Measurements from ENCODE around the gene DSTN. TPM values are rescaled to one million over a fixed set of nuclear protein-coding genes. Genes with fewer than 3 reads are reported as not detected.

The DSTN gene
- total and polyA plus RNA-seq, 2 of the 4 experiments (the other 2 are of a cell fraction): 221 to 269 TPM

DNA sequence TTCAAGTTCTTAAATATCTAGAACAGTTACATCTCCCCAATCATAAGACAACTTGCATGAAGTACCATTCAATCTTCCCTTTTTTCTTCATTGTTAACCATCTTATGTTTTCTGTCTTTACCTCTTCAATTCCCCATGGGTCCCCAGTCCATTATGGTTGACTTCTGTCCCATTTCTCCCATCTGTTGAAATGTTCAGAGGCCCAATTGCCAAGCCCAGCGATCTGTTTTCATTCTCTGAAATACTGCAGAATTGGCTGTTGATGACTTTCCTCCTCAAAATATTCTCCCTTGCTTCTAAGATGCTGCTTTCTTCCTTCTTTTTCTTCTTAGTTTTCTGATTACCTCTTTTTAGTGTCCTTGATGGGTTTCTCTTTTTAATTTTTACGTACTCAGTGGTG is 26.0 kb downstream of the DSTN start:
- POLR2A ChIA-PET (ENCODE audit: unreplicated experiment): no interaction called here
- no peak overlapping the region for H2AFZ ChIP-seq (replicated peaks; ENCODE audit: low read length, poor library complexity)
- peaks cover 11% of the 10 kb centered on the region for H3K36me3 ChIP-seq (ENCODE audit: control insufficient read depth, insufficient read depth, low read length)
- H3K4me2 ChIP-seq (ENCODE audit: low read depth, low read length): no peak overlapping the region
- BruUV-seq (replicated peaks): no TSS peak
- peaks cover 17% of the 10 kb centered on the region for H3K4me1 ChIP-seq (ENCODE audit: control insufficient read depth, insufficient read depth, low read length)
- no peak overlapping the region for H3K23ac ChIP-seq (ENCODE audit: low read depth, low read length)
- H2BK20ac ChIP-seq (ENCODE audit: low read depth, low read length): no peak overlapping the region
- H3K56ac ChIP-seq (ENCODE audit: extremely low read depth, insufficient read depth, low read length): no peak overlapping the region
- in situ Hi-C loops (cut with MboI; ENCODE audit: low sequenced_read_pairs) (no loop called here), dilution Hi-C loops (cut with HindIII; ENCODE audit: low sequenced_read_pairs, unreplicated experiment) (no loop called here), intact Hi-C loops (cut with micrococcal nuclease) (loop anchor here (2.0 kb wide), 1 partner anchor 23 kb away; no protein-coding TSS in a partner anchor)
- H3K27ac ChIP-seq (ENCODE audit: insufficient read depth, low read length): no peak overlapping the region
- H4K5ac ChIP-seq (ENCODE audit: low read depth, low read length): no peak overlapping the region
- H2BK120ac ChIP-seq (ENCODE audit: low read depth, low read length): no peak overlapping the region
- no peak overlapping the region for H2BK5ac ChIP-seq (ENCODE audit: low read depth, low read length, poor library complexity, severe bottlenecking)
- ATAC-seq (ENCODE audit: low read depth) (no peak), DNase-seq (no peak)
- H3K4me3 ChIP-seq (ENCODE audit: insufficient read depth, low read depth, low read length): no peak overlapping the region
- peaks cover 93% of the 10 kb centered on the region for H4K20me1 ChIP-seq (ENCODE audit: insufficient read depth, low read length)
- H3K79me1 ChIP-seq (ENCODE audit: low read depth in 1 of 2, low read length in 2 of 2): peaks cover 20 to 74% of the 10 kb centered on the region in 2 experiments
- WGBS, 2 experiments (ENCODE audit: extremely low coverage in 2 of 2, insufficient read length in 1 of 2): no CpG with 5 or more reads among the region's 2 CpGs
- H3K4ac ChIP-seq (ENCODE audit: low read depth, low read length): no peak overlapping the region
- H3K9me1 ChIP-seq (ENCODE audit: insufficient read depth, low read length): peaks cover 25% of the 10 kb centered on the region
- TF ChIP-seq CEBPB (IDR thresholded peaks at IDR 0.05; ENCODE audit: low read depth, low read length) (no peak), MXI1 (IDR thresholded peaks at IDR 0.05; ENCODE audit: borderline replicate concordance, low read depth, low read length) (no peak), MAFK (IDR thresholded peaks at IDR 0.05; ENCODE audit: low read depth, low read length) (no peak), CHD1 (IDR thresholded peaks at IDR 0.05; ENCODE audit: low read depth, low read length) (no peak)
- no peaks in the 10 kb centered on the region for H3K27me3 ChIP-seq (ENCODE audit: control insufficient read depth, insufficient read depth, low read length)
- no peaks in the 10 kb centered on the region for H3K9me3 ChIP-seq (ENCODE audit: control insufficient read depth, insufficient read depth, low read length)
- H3K18ac ChIP-seq (ENCODE audit: low read depth, low read length): no peak overlapping the region
- no peak overlapping the region for H4K91ac ChIP-seq (ENCODE audit: insufficient read depth, low read depth, low read length)
- no peak overlapping the region for H3K9ac ChIP-seq (ENCODE audit: low read depth, low read length)
- no peak overlapping the region for H2AK5ac ChIP-seq (ENCODE audit: low read depth, low read length)
- no peak overlapping the region for H2BK15ac ChIP-seq (ENCODE audit: low read depth, low read length)
- H3K14ac ChIP-seq (replicated peaks; ENCODE audit: low read depth, low read length): no peak overlapping the region
- no peak overlapping the region for H4K8ac ChIP-seq (ENCODE audit: low read depth in 2 of 2, low read length in 2 of 2)
- CTCF ChIA-PET: interaction anchor here (0.9 kb wide), 1 partner anchor 10 kb away, joined by 3 read pairs; no protein-coding TSS in a partner anchor
- no peak overlapping the region for H2AK9ac ChIP-seq (replicated peaks; ENCODE audit: low read depth, low read length, poor library complexity)
